Posterior vena cava (tissue), 2 donors: Measurements from ENCODE around the gene MAP3K14. TPM values are rescaled to one million over a fixed set of nuclear protein-coding genes. Genes with fewer than 3 reads are reported as not detected.

Source experiments
- DNase-seq: peaks from one replicate; pipeline ENCODE4 v3.0.0-alpha.2; 2020; ENCODE audit warnings: low spot score
- intact Hi-C, 2 donors: fragments of 100-400 bp; cut with DNase I; formaldehyde crosslinking; loops; one replicate each; pipeline versions ENCODE4 v1.14.1 to v1.14.2; 2022 to 2023
- total RNA-seq, 2 donors: library from RNA; stranded (reverse); fragmentation: NEBNext Ultra II Directional; extraction: Animal tissue kit (Norgen Biotek cat#: 25700); gene quantifications; one replicate each; pipeline ENCODE4 v1.2.1, GENCODE V29; 2021
- donor health status: DM: yes; HTN: yes; CAD: no.
- donor health status: DM: yes; HTN: yes; CAD: no.

The MAP3K14 gene
- total RNA-seq, 2 donors from 2014 or later = 9.1 to 9.7 TPM

- intact Hi-C loops = no loop called here
- peak; percentile 84 for DNase-seq
These were observed 24.8 kb upstream of the MAP3K14 start for GRCh38 chr17:45341533-45342158.

- peak; percentile 42 for DNase-seq
These were observed 23.1 kb upstream of the MAP3K14 start for GRCh38 chr17:45339646-45340605.

GRCh38 chr17:45338996-45339535 lies 22.2 kb upstream of the MAP3K14 start:
- intact Hi-C loops = no loop called here
- peak; percentile 56 for DNase-seq

More at GRCh38 chr17:45339646-45340605, 23.1 kb upstream of the MAP3K14 start:
- intact Hi-C loops = no loop called here

- DNase-seq = peak; percentile 75
- intact Hi-C loops = no loop called here
These were observed 21.4 kb upstream of the MAP3K14 start for GRCh38 chr17:45338023-45338781.

- intact Hi-C loops = no loop called here
- peak; percentile 42 for DNase-seq
These were observed 19.8 kb upstream of the MAP3K14 start for GRCh38 chr17:45336390-45337182.

GRCh38 chr17:45335721-45336120 lies 18.9 kb upstream of the MAP3K14 start:
- peak; percentile 17 for DNase-seq
- intact Hi-C loops = no loop called here

GRCh38 chr17:45334701-45335677 lies 18.2 kb upstream of the MAP3K14 start:
- DNase-seq = peak; percentile 53

GRCh38 chr17:45334231-45334630 lies 17.4 kb upstream of the MAP3K14 start:
- intact Hi-C loops = no loop called here
- DNase-seq = peak; percentile 45

More at GRCh38 chr17:45334701-45335677, 18.2 kb upstream of the MAP3K14 start:
- intact Hi-C loops = no loop called here

- intact Hi-C loops = no loop called here
- peak; percentile 38 for DNase-seq
These were observed 16.9 kb upstream of the MAP3K14 start for GRCh38 chr17:45333702-45334092.

- DNase-seq = peak; percentile 40
- intact Hi-C loops = no loop called here
These were observed 16.3 kb upstream of the MAP3K14 start for GRCh38 chr17:45332989-45333701.

- intact Hi-C loops = no loop called here
- peak; percentile 20 for DNase-seq
These were observed 15.7 kb upstream of the MAP3K14 start for GRCh38 chr17:45332505-45332904.

- DNase-seq = peak; percentile 4
- intact Hi-C loops = loop anchor here in 1 of 2 donors (10.0 kb wide), 1 partner anchor 48 kb away; no protein-coding TSS in a partner anchor
These were observed 9.8 kb upstream of the MAP3K14 start for GRCh38 chr17:45326626-45327025.

- DNase-seq = peak; percentile 5
- intact Hi-C loops = loop anchor here in 1 of 2 donors (10.0 kb wide), 1 partner anchor 49 kb away; no protein-coding TSS in a partner anchor
These were observed 9.0 kb upstream of the MAP3K14 start for GRCh38 chr17:45325810-45326209.

GRCh38 chr17:45324336-45324735 lies 7.5 kb upstream of the MAP3K14 start:
- peak; percentile 43 for DNase-seq
- intact Hi-C loops = loop anchor here (5.0 to 10.0 kb wide), 2 partner anchors 50 to 872 kb away; no protein-coding TSS in a partner anchor

GRCh38 chr17:45322168-45322567 lies 5.3 kb upstream of the MAP3K14 start:
- intact Hi-C loops = loop anchor here (5.0 to 10.0 kb wide), 2 partner anchors 53 to 870 kb away; no protein-coding TSS in a partner anchor
- no peak for DNase-seq

GRCh38 chr17:45320931-45321461 lies 4.2 kb upstream of the MAP3K14 start:
- no peak for DNase-seq
- intact Hi-C loops = loop anchor here (5.0 to 10.0 kb wide), 2 partner anchors 54 to 869 kb away; no protein-coding TSS in a partner anchor
